Hepatocyte (in vitro differentiated cells): ENCODE measurements around the gene VAV2. TPM values are rescaled to one million over a fixed set of nuclear protein-coding genes. Genes with fewer than 3 reads are reported as not detected.
"Not testable (repeated sequence)": the region's sequence is repeated elsewhere in the genome, so short reads cannot be mapped to it uniquely, and the experiment has no call there.

Experiments
- DNase-seq: peaks from one replicate; pipeline ENCODE4 v3.0.0-alpha.2; 2016; ENCODE audit warnings: low spot score
- H2AFZ ChIP-seq: fragments of 200-600 bp; sonication (generic); 2 replicates; pipeline ENCODE4 v1.6.0; 2016; ENCODE audit warnings: antibody characterized with exemption, mild to moderate bottlenecking
- H3K27ac ChIP-seq: fragments of 200-600 bp; sonication (generic); 2 replicates; pipeline ENCODE4 v1.5.1; 2016; ENCODE audit warnings: mild to moderate bottlenecking
- H3K27me3 ChIP-seq: fragments of 200-600 bp; sonication (generic); 2 replicates; pipeline ENCODE4 v1.6.1; 2016
- H3K36me3 ChIP-seq: fragments of 200-600 bp; sonication (generic); replicated peaks from 2 replicates; pipeline ENCODE4 v1.5.1; 2016; ENCODE audit warnings: low read depth; ENCODE audit not compliant: insufficient read depth
- H3K4me1 ChIP-seq: fragments of 200-600 bp; sonication (generic); 2 replicates; pipeline ENCODE4 v1.5.1; 2016; ENCODE audit warnings: mild to moderate bottlenecking, moderate library complexity; ENCODE audit not compliant: insufficient read depth
- H3K4me2 ChIP-seq: fragments of 200-600 bp; sonication (generic); 2 replicates; pipeline ENCODE4 v1.6.0; 2016
- H3K4me3 ChIP-seq: fragments of 200-600 bp; sonication (generic); 2 replicates; pipeline ENCODE4 v1.5.1; 2016; ENCODE audit warnings: mild to moderate bottlenecking
- H3K79me2 ChIP-seq: fragments of 200-600 bp; sonication (generic); 2 replicates; pipeline ENCODE4 v1.6.0; 2017; ENCODE audit warnings: mild to moderate bottlenecking
- H3K9me2 ChIP-seq: fragments of 200-600 bp; sonication (generic); replicated peaks from 2 replicates; pipeline ENCODE4 v1.6.0; 2017; ENCODE audit warnings: mild to moderate bottlenecking; ENCODE audit not compliant: insufficient read depth
- H3K9me3 ChIP-seq: fragments of 200-600 bp; sonication (generic); 2 replicates; pipeline ENCODE4 v1.5.1; 2016; ENCODE audit warnings: low read depth, mild to moderate bottlenecking
- H4K20me1 ChIP-seq: fragments of 200-600 bp; sonication (generic); 2 replicates; pipeline ENCODE4 v1.6.0; 2016; ENCODE audit warnings: mild to moderate bottlenecking; ENCODE audit not compliant: insufficient read depth, poor library complexity, severe bottlenecking
- CTCF ChIP-seq: fragments of 200-600 bp; sonication (generic); IDR thresholded peaks from 2 replicates; pipeline ENCODE4 v1.5.1; 2016; ENCODE audit warnings: antibody characterized with exemption, mild to moderate bottlenecking; ENCODE audit not compliant: poor library complexity
- EZH2 ChIP-seq: fragments of 200-600 bp; sonication (generic); IDR thresholded peaks from 2 replicates; pipeline ENCODE4 v1.6.1; 2016; ENCODE audit warnings: antibody characterized with exemption, mild to moderate bottlenecking, borderline replicate concordance
- EZH2phosphoT487 ChIP-seq: fragments of 200-600 bp; sonication (generic); IDR thresholded peaks from one replicate; pipeline ENCODE4 v1.6.1; 2018; ENCODE audit warnings: antibody characterized with exemption, mild to moderate bottlenecking, low read depth, moderate library complexity; ENCODE audit not compliant: unreplicated experiment, severe bottlenecking
- WGBS: methylation state at CpG from one replicate; pipeline ENCODE4 v1.1.6; 2016; ENCODE audit warnings: low lambda C conversion rate; ENCODE audit errors: missing lambda C conversion rate; 5-methylcytosine and 5-hydroxymethylcytosine counted together
- polyA plus RNA-seq: library from polyadenylated mRNA; unstranded; fragments of >200 nt; fragmentation: Nextera tagmentation; extraction: Ambion mirVana; gene quantifications from 2 replicates; pipeline ENCODE4 v1.2.1, GENCODE V29; 2016
- total RNA-seq: library from RNA; depleted of rRNA; stranded (reverse); fragments of >200 nt; gene quantifications from 2 replicates; pipeline ENCODE4 v1.2.3, GENCODE V29; 2014

VAV2 gene
- total and polyA plus RNA-seq, 2 experiments from 2014 or later = 24.9 to 27.7 TPM

GRCh38 chr9:133747309-133747708 lies 244.8 kb downstream of the VAV2 start:
- no peak overlapping the region for H3K27ac ChIP-seq
- H3K9me2 ChIP-seq = no peaks in the 10 kb centered on the region
- H3K27me3 ChIP-seq = no peaks in the 10 kb centered on the region
- H2AFZ ChIP-seq = no peak overlapping the region
- no peaks in the 10 kb centered on the region for H3K36me3 ChIP-seq
- no peaks in the 10 kb centered on the region for H4K20me1 ChIP-seq
- TF ChIP-seq EZH2phosphoT487 = no peak
- no peaks in the 10 kb centered on the region for H3K79me2 ChIP-seq
- peaks cover 4% of the 10 kb centered on the region for H3K9me3 ChIP-seq
- H3K4me3 ChIP-seq = no peak overlapping the region
- no peak for DNase-seq
- no peaks in the 10 kb centered on the region for H3K4me1 ChIP-seq
- H3K4me2 ChIP-seq = no peak overlapping the region

GRCh38 chr9:133744528-133744927 lies 247.6 kb downstream of the VAV2 start:
- not testable (repeated sequence) for H3K27ac ChIP-seq, H3K9me3 ChIP-seq, H3K27me3 ChIP-seq, H3K79me2 ChIP-seq, H3K4me1 ChIP-seq, H2AFZ ChIP-seq, H3K4me2 ChIP-seq, H3K9me2 ChIP-seq, DNase-seq, H4K20me1 ChIP-seq, H3K36me3 ChIP-seq, H3K4me3 ChIP-seq
- WGBS = 95% methylated on average over 11 of the region's 31 CpGs

GRCh38 chr9:133742849-133743444 lies 249.2 kb downstream of the VAV2 start:
- H3K9me3 ChIP-seq = no peaks in the 10 kb centered on the region
- H3K79me2 ChIP-seq = no peaks in the 10 kb centered on the region
- 24% methylated on average over 8 of the region's 8 CpGs for WGBS
- no peaks in the 10 kb centered on the region for H3K27me3 ChIP-seq
- H2AFZ ChIP-seq = no peak overlapping the region
- no peak overlapping the region for H3K4me2 ChIP-seq
- no peak overlapping the region for H3K4me3 ChIP-seq
- no peaks in the 10 kb centered on the region for H3K9me2 ChIP-seq
- H3K36me3 ChIP-seq = no peaks in the 10 kb centered on the region
- H3K27ac ChIP-seq = no peak overlapping the region
- DNase-seq = peak; percentile 83
- TF ChIP-seq EZH2 (no peak), CTCF (peak; percentile 86)
- peaks cover 3% of the 10 kb centered on the region for H3K4me1 ChIP-seq
- H4K20me1 ChIP-seq = no peaks in the 10 kb centered on the region

- Histone ChIP-seq H3K36me3 (no peaks in the 10 kb centered on the region), H3K27ac (no peak overlapping the region), H3K4me2 (no peak overlapping the region), H3K9me3 (no peaks in the 10 kb centered on the region), H3K4me3 (no peak overlapping the region), H3K27me3 (no peaks in the 10 kb centered on the region), H3K79me2 (no peaks in the 10 kb centered on the region), H4K20me1 (no peaks in the 10 kb centered on the region), H3K9me2 (no peaks in the 10 kb centered on the region), H3K4me1 (peaks cover 6% of the 10 kb centered on the region), H2AFZ (no peak overlapping the region)
- no peak for TF ChIP-seq CTCF
- TF ChIP-seq EZH2phosphoT487 = no peak
- TF ChIP-seq EZH2 = no peak
- 94% methylated on average over 7 of the region's 7 CpGs for WGBS
- DNase-seq = no peak
Observed at GRCh38 chr9:133742251-133742650, 249.9 kb downstream of the VAV2 start.
